Stomach smooth muscle (tissue), 2 donors: ENCODE results near the gene SOX8.

Experiments
- H3K27ac ChIP-seq: one replicate; pipeline ENCODE4 v1.7.0; 2013; ENCODE audit warnings: mild to moderate bottlenecking, low read length, inconsistent platforms
- H3K27me3 ChIP-seq, 2 donors: one replicate each; pipeline ENCODE4 v1.7.0; 2013; ENCODE audit warnings: low read length in 2 of 2; ENCODE audit not compliant: insufficient read depth in 2 of 2, control insufficient read depth in 1 of 2
- H3K36me3 ChIP-seq, 2 donors: one replicate each; pipeline ENCODE4 v1.7.0; 2013; ENCODE audit warnings: low read length in 2 of 2; ENCODE audit not compliant: control insufficient read depth in 2 of 2, insufficient read depth in 2 of 2
- H3K4me1 ChIP-seq: one replicate; pipeline ENCODE4 v1.7.0; 2013; ENCODE audit warnings: low read length; ENCODE audit not compliant: control insufficient read depth, insufficient read depth
- H3K4me3 ChIP-seq, 2 donors: one replicate each; pipeline ENCODE4 v1.7.0; 2013; ENCODE audit warnings: low read length in 2 of 2
- H3K9ac ChIP-seq, 2 donors: one replicate each; pipeline ENCODE4 v1.7.0; 2013; ENCODE audit warnings: low read length in 2 of 2, mild to moderate bottlenecking in 1 of 2
- H3K9me3 ChIP-seq, 2 donors: one replicate each; pipeline ENCODE4 v1.7.0; 2013; ENCODE audit warnings: low read length in 2 of 2; ENCODE audit not compliant: control insufficient read depth in 2 of 2
- donor health status: healthy.
- donor health status: Pancreatic carcinoma.

SOX8 gene

GRCh38 chr16:1008085-1008484 lies 26.5 kb downstream of the SOX8 start:
- no peaks in the 10 kb centered on the region for H3K4me1 ChIP-seq
- no peak overlapping the region for H3K4me3 ChIP-seq
- peaks cover 6 to 20% of the 10 kb centered on the region in 2 donors for H3K27me3 ChIP-seq
- H3K27ac ChIP-seq = no peak overlapping the region
- no peak overlapping the region for H3K9ac ChIP-seq
- no peaks in the 10 kb centered on the region for H3K36me3 ChIP-seq
- H3K9me3 ChIP-seq = no peaks in the 10 kb centered on the region

- no peak overlapping the region for H3K27ac ChIP-seq
- H3K4me1 ChIP-seq = no peaks in the 10 kb centered on the region
- peaks cover 6 to 20% of the 10 kb centered on the region in 2 donors for H3K27me3 ChIP-seq
- no peak overlapping the region for H3K4me3 ChIP-seq
- H3K36me3 ChIP-seq = no peaks in the 10 kb centered on the region
- no peaks in the 10 kb centered on the region for H3K9me3 ChIP-seq
- no peak overlapping the region for H3K9ac ChIP-seq
These were observed 28.0 kb downstream of the SOX8 start for GRCh38 chr16:1009358-1010150.

- no peaks in the 10 kb centered on the region for H3K9me3 ChIP-seq
- H3K9ac ChIP-seq = no peak overlapping the region
- no peaks in the 10 kb centered on the region for H3K36me3 ChIP-seq
- peaks cover 6 to 20% of the 10 kb centered on the region in 2 donors for H3K27me3 ChIP-seq
- H3K4me3 ChIP-seq = no peak overlapping the region
- H3K4me1 ChIP-seq = no peaks in the 10 kb centered on the region
- H3K27ac ChIP-seq = no peak overlapping the region
These were observed 28.7 kb downstream of the SOX8 start for GRCh38 chr16:1010251-1010650.

- H3K9me3 ChIP-seq = no peaks in the 10 kb centered on the region
- no peaks in the 10 kb centered on the region for H3K4me1 ChIP-seq
- no peak overlapping the region for H3K4me3 ChIP-seq
- no peak overlapping the region for H3K9ac ChIP-seq
- H3K36me3 ChIP-seq = no peaks in the 10 kb centered on the region
- peaks cover 6 to 20% of the 10 kb centered on the region in 2 donors for H3K27me3 ChIP-seq
- H3K27ac ChIP-seq = no peak overlapping the region
These were observed 29.2 kb downstream of the SOX8 start for GRCh38 chr16:1010815-1011214.

- H3K4me3 ChIP-seq = no peak overlapping the region
- no peak overlapping the region for H3K9ac ChIP-seq
- no peaks in the 10 kb centered on the region for H3K4me1 ChIP-seq
- H3K36me3 ChIP-seq = no peaks in the 10 kb centered on the region
- no peak overlapping the region for H3K27ac ChIP-seq
- no peaks in the 10 kb centered on the region for H3K9me3 ChIP-seq
- peaks cover 6 to 20% of the 10 kb centered on the region in 2 donors for H3K27me3 ChIP-seq
These were observed 29.9 kb downstream of the SOX8 start for GRCh38 chr16:1011316-1012082.

GRCh38 chr16:1012135-1012534 lies 30.6 kb downstream of the SOX8 start:
- no peak overlapping the region for H3K27ac ChIP-seq
- H3K27me3 ChIP-seq = peaks cover 6 to 20% of the 10 kb centered on the region in 2 donors
- no peaks in the 10 kb centered on the region for H3K4me1 ChIP-seq
- H3K4me3 ChIP-seq = no peak overlapping the region
- H3K36me3 ChIP-seq = no peaks in the 10 kb centered on the region
- no peak overlapping the region for H3K9ac ChIP-seq
- H3K9me3 ChIP-seq = no peaks in the 10 kb centered on the region

GRCh38 chr16:1012722-1013592 lies 31.4 kb downstream of the SOX8 start:
- H3K4me3 ChIP-seq = no peak overlapping the region
- no peak overlapping the region for H3K27ac ChIP-seq
- H3K9ac ChIP-seq = no peak overlapping the region
- H3K4me1 ChIP-seq = no peaks in the 10 kb centered on the region
- H3K36me3 ChIP-seq = no peaks in the 10 kb centered on the region
- H3K27me3 ChIP-seq = peaks cover 6 to 14% of the 10 kb centered on the region in 2 donors
- no peaks in the 10 kb centered on the region for H3K9me3 ChIP-seq

GRCh38 chr16:1013593-1013900 lies 32.0 kb downstream of the SOX8 start:
- no peak overlapping the region for H3K4me3 ChIP-seq
- H3K27me3 ChIP-seq = peaks cover 6 to 9% of the 10 kb centered on the region in 2 donors
- no peaks in the 10 kb centered on the region for H3K9me3 ChIP-seq
- H3K4me1 ChIP-seq = no peaks in the 10 kb centered on the region
- H3K36me3 ChIP-seq = no peaks in the 10 kb centered on the region
- H3K9ac ChIP-seq = no peak overlapping the region
- no peak overlapping the region for H3K27ac ChIP-seq

GRCh38 chr16:1014221-1014620 lies 32.7 kb downstream of the SOX8 start:
- Histone ChIP-seq H3K4me1 (no peaks in the 10 kb centered on the region), H3K4me3 (no peak overlapping the region), H3K27ac (no peak overlapping the region), H3K36me3 (no peaks in the 10 kb centered on the region), H3K9me3 (no peaks in the 10 kb centered on the region), H3K27me3 (peaks cover 6 to 7% of the 10 kb centered on the region in 2 donors), H3K9ac (no peak overlapping the region)

- H3K9me3 ChIP-seq = no peaks in the 10 kb centered on the region
- no peak overlapping the region for H3K4me3 ChIP-seq
- H3K27me3 ChIP-seq = peaks cover 0 to 10% of the 10 kb centered on the region in 2 donors
- H3K4me1 ChIP-seq = peaks cover 3% of the 10 kb centered on the region
- no peak overlapping the region for H3K9ac ChIP-seq
- no peak overlapping the region for H3K27ac ChIP-seq
- no peaks in the 10 kb centered on the region for H3K36me3 ChIP-seq
These were observed 33.4 kb downstream of the SOX8 start for GRCh38 chr16:1014771-1015495.
